ENCODE results near the gene SBF2.

The SBF2 gene

DNA sequence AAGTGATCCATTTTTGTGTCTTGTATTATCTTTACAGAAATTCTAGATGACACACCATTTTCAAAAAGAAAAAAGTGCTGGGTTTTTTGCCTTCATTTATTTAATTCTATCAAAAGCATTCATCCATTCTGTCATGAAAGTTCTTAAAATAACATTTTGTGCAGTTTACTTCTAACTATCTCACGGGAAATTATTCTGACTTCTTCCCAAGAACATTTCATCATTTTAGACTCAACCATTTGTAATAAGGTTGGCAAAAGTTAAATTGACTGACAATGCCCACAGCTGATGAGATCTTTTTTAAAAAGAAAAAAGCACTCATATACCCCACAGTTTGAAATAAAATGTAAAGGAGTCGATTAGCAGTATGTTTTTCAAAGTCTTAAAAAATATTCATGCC lies 68.5 kb downstream of the SBF2 start:
- TF ChIP-seq, protein P1, sequence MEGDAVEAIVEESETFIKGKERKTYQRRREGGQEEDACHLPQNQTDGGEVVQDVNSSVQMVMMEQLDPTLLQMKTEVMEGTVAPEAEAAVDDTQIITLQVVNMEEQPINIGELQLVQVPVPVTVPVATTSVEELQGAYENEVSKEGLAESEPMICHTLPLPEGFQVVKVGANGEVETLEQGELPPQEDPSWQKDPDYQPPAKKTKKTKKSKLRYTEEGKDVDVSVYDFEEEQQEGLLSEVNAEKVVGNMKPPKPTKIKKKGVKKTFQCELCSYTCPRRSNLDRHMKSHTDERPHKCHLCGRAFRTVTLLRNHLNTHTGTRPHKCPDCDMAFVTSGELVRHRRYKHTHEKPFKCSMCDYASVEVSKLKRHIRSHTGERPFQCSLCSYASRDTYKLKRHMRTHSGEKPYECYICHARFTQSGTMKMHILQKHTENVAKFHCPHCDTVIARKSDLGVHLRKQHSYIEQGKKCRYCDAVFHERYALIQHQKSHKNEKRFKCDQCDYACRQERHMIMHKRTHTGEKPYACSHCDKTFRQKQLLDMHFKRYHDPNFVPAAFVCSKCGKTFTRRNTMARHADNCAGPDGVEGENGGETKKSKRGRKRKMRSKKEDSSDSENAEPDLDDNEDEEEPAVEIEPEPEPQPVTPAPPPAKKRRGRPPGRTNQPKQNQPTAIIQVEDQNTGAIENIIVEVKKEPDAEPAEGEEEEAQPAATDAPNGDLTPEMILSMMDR (conservative IDR thresholded peaks at IDR 0.05; ENCODE audit: low read length): no peak
- H3K4me3 ChIP-seq (ENCODE audit: low read length): no peak overlapping the region
- DNase-seq (ENCODE audit: low read depth): peak; percentile 20

DNA sequence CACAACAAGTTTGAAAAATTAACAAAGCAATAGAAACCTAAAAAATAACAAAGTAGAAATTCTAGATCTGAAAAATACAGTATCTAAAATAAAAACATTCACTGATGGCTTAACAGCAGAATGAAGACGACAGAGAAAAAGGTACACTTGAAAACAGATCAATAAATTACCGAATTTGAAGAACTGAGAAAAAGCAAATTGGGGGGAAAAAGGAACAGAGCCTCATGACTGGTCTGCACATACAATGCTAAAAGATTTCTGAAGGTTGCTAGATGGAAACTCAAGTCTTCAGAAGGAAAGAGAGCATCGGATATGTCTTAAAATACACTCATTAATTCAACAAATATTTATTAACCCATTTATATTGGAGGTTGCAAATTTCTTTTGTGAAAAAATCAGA lies 71.6 kb downstream of the SBF2 start:
- TF ChIP-seq, protein P1 (conservative IDR thresholded peaks at IDR 0.05; ENCODE audit: low read length): no peak
- DNase-seq (ENCODE audit: low read depth): no peak
- no peak overlapping the region for H3K4me3 ChIP-seq (ENCODE audit: low read length)

DNA sequence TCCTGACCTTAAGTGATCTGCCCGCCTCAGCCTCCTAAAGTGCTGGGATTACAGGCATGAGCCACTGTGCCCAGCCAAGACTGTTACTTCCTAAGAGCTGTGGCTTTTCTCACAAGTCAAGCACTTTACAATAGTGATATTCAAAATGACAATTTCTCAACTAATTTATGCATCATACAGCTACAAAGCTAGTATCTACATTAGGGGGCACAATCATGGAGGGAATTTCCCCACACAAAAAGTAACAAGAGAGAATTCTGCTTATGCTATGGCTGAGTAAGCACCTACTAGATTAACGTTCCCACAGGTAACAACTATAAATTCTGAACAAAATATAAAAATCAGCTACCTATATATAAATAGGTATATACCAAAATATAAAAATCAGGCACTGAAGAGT lies 72.7 kb downstream of the SBF2 start:
- TF ChIP-seq, protein P1 (conservative IDR thresholded peaks at IDR 0.05; ENCODE audit: low read length): no peak
- H3K4me3 ChIP-seq (ENCODE audit: low read length): no peak overlapping the region
- DNase-seq (ENCODE audit: low read depth): no peak

DNA sequence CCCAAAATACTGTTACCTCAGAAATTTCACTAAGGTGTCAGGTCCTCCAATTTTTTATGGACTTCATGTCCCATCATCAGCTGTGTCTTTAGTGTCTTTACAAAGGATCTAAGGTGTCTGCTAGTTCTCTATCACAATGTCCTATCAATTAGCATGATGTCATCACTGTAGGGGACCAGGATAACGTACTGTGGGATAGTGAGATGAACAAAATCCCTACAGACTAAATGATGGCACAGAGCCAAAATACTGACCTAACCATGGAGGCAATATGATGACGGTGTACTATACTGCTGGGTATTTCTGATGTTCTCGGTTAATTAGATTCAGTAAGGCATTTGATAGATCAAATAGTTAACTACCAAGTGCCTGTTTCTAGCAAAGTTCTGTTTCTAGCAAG lies 82.5 kb downstream of the SBF2 start:
- DNase-seq (ENCODE audit: low read depth): no peak
- H3K4me3 ChIP-seq (ENCODE audit: low read length): no peak overlapping the region
- TF ChIP-seq, protein P1 (conservative IDR thresholded peaks at IDR 0.05; ENCODE audit: low read length): no peak

DNA sequence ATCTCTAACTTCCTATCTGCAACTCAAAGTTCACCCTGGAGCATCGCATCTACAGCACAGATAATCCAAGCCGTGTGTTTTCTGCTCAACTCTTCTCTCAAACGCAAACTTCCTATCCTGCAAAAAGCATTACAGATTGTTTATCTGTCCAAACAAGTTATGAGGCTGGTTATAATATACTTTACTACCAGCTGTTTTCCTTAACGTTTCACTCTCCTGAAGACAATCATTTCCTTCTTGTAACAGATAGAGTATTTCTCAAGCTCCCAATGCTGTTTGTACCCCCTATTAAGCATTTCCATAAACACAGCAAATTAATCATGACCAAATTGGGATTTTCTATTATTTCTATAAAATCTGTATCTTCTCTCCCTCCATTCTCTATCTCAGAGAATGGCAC lies 84.7 kb downstream of the SBF2 start:
- no peak overlapping the region for H3K4me3 ChIP-seq (ENCODE audit: low read length)
- DNase-seq (ENCODE audit: low read depth): no peak
- TF ChIP-seq, protein P1 (conservative IDR thresholded peaks at IDR 0.05; ENCODE audit: low read length): no peak

DNA sequence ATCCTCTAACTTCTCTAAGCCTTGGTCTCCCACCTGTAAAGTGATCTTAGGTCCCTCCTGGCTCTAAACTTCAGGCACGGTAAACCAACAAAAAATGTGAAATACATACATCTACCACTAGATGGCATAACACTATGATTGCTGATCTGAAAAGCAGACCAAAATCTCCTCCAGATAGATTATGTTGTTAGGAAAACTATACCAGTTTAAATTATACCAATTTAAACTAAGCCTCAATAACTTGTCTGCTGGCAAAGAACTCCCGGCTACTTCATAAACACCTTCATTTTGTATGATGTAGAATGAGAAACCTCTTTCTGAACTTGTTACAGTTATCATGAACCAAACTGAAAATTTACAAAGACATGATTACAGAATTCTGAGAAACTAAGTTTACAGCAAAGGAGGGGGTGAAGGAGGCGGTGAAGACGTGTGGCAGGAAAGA lies 85.9 kb downstream of the SBF2 start:
- TF ChIP-seq, protein P1 (conservative IDR thresholded peaks at IDR 0.05; ENCODE audit: low read length): peak; percentile 75
- peak; percentile 55 for DNase-seq (ENCODE audit: low read depth)
- H3K4me3 ChIP-seq (ENCODE audit: low read length): peak overlapping the region; percentile 22; the same call in 1 of the 2 replicates

DNA sequence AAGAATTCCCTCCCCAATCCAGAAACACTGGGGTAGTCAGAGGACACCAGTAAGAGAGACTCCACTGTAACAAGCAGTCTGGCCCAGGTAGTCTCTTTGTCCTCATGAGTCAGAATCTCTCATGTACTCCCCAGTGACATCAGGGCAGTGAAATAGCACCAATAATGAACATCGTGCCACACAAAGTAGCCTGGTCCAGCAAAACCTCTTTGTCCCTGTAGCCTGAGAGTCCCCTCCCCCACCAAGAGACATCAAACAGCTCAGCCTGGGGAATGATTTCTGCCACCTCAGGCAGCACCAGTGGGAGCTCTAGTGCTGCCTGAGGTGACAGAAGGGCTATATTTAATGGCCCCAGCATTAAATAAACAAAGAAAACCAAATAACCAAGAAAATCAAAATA lies 88.1 kb downstream of the SBF2 start:
- TF ChIP-seq, protein P1 (conservative IDR thresholded peaks at IDR 0.05; ENCODE audit: low read length): no peak
- no peak for DNase-seq (ENCODE audit: low read depth)
- H3K4me3 ChIP-seq (ENCODE audit: low read length): no peak overlapping the region

Measured in AG10803 (cell line).